Glutamatergic neuron (in vitro differentiated cells): ENCODE results near the gene TGIF1. TPM values are rescaled to one million over a fixed set of nuclear protein-coding genes. Genes with fewer than 3 reads are reported as not detected.

Experiments used
- DNase-seq: peaks from one replicate; pipeline ENCODE4 v3.0.0; 2022
- H3K27ac Mint-ChIP-seq: one replicate; pipeline ENCODE4 v1.8.0; 2020; ENCODE audit warnings: mild to moderate bottlenecking, mixed read lengths, inconsistent platforms; ENCODE audit not compliant: unreplicated experiment
- H3K27me3 Mint-ChIP-seq: one replicate; pipeline ENCODE4 v1.8.0; 2020; ENCODE audit warnings: mild to moderate bottlenecking, moderate library complexity, mixed read lengths, inconsistent platforms; ENCODE audit not compliant: unreplicated experiment
- H3K36me3 Mint-ChIP-seq: one replicate; pipeline ENCODE4 v1.8.0; 2020; ENCODE audit warnings: mild to moderate bottlenecking, mixed read lengths, inconsistent platforms; ENCODE audit not compliant: unreplicated experiment
- H3K4me1 Mint-ChIP-seq: one replicate; pipeline ENCODE4 v1.8.0; 2020; ENCODE audit warnings: mild to moderate bottlenecking, low read depth, mixed read lengths, inconsistent platforms; ENCODE audit not compliant: unreplicated experiment
- H3K4me3 Mint-ChIP-seq: one replicate; pipeline ENCODE4 v1.8.0; 2020; ENCODE audit warnings: mild to moderate bottlenecking, mixed read lengths, inconsistent platforms; ENCODE audit not compliant: unreplicated experiment
- H3K9me3 Mint-ChIP-seq: one replicate; pipeline ENCODE4 v1.8.0; 2020; ENCODE audit warnings: mild to moderate bottlenecking, moderate library complexity, mixed read lengths, inconsistent platforms; ENCODE audit not compliant: unreplicated experiment
- total RNA-seq: library from RNA; stranded (reverse); fragmentation: NEBNext Ultra II Directional; extraction: Animal tissue kit (Norgen Biotek cat#: 25700); gene quantifications from one replicate; pipeline ENCODE4 v1.2.1, GENCODE V29; 2021; ENCODE audit not compliant: unreplicated experiment
- TF ChIP-seq, protein P1 (sequence below): fragments of 200-600 bp; sonication (generic); IDR thresholded peaks from one replicate; pipeline ENCODE4 v1.5.0; 2021; ENCODE audit not compliant: partially characterized antibody, unreplicated experiment

Gene TGIF1
- total RNA-seq, 1 donor from 2014 or later, result 17.1 TPM

DNA sequence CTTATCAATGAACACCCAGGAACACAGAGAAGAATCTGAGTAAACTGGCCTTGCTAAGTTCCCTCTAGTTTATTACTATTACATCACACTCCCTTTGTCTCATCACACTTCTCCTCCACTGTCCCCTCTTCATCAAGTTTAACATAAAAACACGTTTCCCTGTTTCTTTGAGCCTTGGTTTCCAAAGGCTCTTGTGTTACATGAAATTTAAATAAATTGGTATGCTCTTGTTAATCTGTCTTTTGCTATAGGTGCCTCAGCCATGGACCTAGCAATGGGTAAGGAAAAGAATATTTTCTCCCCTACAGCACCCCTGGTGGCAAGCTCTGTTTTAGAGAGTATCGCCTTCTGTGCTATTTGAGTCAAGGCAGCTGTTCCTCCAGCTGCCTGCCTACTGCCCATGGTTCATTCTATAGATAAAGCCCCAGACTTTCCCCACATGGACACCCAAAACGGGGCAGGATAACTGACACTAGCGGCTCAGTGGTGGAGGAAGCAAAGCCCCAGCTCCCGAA lies 31.8 kb downstream of the TGIF1 start:
- H3K27ac Mint-ChIP-seq, result peak overlapping the region; percentile 74
- TF ChIP-seq, protein P1, sequence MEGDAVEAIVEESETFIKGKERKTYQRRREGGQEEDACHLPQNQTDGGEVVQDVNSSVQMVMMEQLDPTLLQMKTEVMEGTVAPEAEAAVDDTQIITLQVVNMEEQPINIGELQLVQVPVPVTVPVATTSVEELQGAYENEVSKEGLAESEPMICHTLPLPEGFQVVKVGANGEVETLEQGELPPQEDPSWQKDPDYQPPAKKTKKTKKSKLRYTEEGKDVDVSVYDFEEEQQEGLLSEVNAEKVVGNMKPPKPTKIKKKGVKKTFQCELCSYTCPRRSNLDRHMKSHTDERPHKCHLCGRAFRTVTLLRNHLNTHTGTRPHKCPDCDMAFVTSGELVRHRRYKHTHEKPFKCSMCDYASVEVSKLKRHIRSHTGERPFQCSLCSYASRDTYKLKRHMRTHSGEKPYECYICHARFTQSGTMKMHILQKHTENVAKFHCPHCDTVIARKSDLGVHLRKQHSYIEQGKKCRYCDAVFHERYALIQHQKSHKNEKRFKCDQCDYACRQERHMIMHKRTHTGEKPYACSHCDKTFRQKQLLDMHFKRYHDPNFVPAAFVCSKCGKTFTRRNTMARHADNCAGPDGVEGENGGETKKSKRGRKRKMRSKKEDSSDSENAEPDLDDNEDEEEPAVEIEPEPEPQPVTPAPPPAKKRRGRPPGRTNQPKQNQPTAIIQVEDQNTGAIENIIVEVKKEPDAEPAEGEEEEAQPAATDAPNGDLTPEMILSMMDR, result peak; percentile 50

DNA sequence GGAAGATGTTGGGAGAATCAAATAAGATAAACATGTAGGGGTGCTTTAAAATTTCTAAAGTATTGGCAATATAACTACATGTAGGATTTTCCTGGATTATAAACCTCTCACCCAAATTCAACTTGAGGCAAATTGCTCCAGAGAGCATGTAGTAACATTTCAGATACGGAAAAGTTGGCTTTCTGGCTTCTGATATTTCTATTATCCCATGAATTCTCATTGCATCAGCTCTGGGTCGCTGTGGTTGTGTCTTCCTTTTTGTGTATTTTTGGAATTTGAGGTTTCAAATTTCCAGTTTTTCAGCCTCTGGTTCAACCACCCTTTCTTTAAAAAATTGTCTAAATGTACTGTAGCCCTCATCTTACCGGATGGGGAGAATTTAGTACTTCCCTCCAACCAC lies 32.3 kb downstream of the TGIF1 start:
- Mint-ChIP-seq H3K27ac (peak overlapping the region; percentile 74), H3K9me3 (no peaks in the 10 kb centered on the region), H3K4me3 (no peak overlapping the region), H3K36me3 (no peaks in the 10 kb centered on the region), H3K27me3 (peaks cover 4% of the 10 kb centered on the region), H3K4me1 (peaks cover 4% of the 10 kb centered on the region)
- DNase-seq, result no peak
- TF ChIP-seq, protein P1, result no peak

More for the DNA sequence above, 31.8 kb downstream of the TGIF1 start:
- peak; percentile 36 for DNase-seq
- Mint-ChIP-seq H3K36me3 (no peaks in the 10 kb centered on the region), H3K4me3 (no peak overlapping the region), H3K9me3 (no peaks in the 10 kb centered on the region), H3K27me3 (peaks cover 4% of the 10 kb centered on the region), H3K4me1 (peaks cover 4% of the 10 kb centered on the region)

DNA sequence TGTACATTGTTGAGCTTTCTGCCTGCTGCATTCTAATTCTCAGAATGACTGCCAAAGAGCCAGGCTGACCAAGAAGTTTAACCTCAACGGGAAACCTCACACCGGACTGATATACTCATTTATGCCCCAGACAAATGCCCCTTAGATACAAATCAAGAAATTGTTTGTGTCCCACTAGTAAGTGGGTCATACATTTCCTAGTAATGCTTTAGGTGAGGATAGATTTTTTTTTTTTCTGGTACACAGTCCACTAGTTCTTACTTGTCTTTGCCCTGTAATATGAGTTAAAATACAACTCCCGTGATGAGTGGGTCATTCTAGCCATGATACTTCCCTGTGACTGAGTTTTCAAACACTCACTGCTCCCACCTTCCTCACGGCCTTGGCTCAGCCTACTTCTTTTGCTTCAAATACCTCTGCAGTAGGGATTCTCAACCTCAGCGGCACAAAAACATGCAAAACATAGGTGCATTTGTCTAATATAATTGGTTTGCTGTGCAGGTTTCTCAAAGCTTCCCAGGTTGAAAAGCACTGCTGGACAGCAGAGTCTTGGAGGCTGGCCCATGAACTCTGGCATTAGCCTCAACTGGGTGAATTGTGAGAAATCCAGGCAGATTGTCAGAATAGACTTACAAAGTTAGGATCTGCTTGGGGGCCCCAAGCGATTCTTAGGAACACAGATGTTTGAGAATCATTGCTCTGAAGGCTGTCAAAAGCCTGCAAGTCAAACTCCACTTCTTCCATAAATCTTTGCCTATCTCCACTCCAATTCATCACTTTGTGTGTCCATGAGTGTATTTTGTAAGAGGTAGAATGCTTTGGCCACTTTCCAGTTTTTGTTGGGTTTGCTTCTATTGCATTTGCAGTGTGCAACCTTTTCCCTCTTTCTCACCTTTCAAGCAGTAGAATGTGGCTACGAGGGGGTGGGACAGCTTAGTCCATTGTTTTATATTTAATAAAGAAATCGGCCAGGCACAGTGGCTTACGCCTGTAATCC lies 35.5 kb downstream of the TGIF1 start:
- H3K27me3 Mint-ChIP-seq, result peaks cover 4% of the 10 kb centered on the region
- no peaks in the 10 kb centered on the region for H3K36me3 Mint-ChIP-seq
- TF ChIP-seq, protein P1, result no peak
- peaks cover 4% of the 10 kb centered on the region for H3K4me1 Mint-ChIP-seq
- no peak overlapping the region for H3K4me3 Mint-ChIP-seq
- H3K27ac Mint-ChIP-seq, result no peak overlapping the region
- H3K9me3 Mint-ChIP-seq, result peaks cover 1% of the 10 kb centered on the region
- no peak for DNase-seq

DNA sequence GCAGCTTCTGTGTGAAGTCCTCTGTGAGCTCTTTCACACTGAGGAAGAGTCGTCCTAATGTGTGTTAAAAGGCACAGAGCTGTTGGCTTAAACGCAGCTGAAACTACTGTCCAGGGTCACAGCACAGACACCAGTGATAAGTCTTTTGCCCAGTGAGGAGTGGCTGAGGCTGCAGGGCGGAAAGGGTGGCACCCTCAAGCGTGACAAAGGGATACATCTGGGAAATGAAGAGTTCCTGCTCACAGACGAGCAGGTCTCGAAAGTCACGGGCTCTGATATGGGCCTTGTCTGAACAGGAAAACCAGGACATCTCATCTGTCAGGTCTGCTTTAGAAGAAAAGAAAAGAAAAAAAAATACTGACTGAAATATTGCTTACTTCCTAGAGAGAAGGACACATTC lies 36.5 kb downstream of the TGIF1 start:
- H3K4me1 Mint-ChIP-seq, result peaks cover 4% of the 10 kb centered on the region
- TF ChIP-seq, protein P1, result no peak
- no peaks in the 10 kb centered on the region for H3K36me3 Mint-ChIP-seq
- peaks cover 1% of the 10 kb centered on the region for H3K9me3 Mint-ChIP-seq
- no peak overlapping the region for H3K4me3 Mint-ChIP-seq
- no peak for DNase-seq
- H3K27ac Mint-ChIP-seq, result no peak overlapping the region
- peaks cover 4% of the 10 kb centered on the region for H3K27me3 Mint-ChIP-seq

DNA sequence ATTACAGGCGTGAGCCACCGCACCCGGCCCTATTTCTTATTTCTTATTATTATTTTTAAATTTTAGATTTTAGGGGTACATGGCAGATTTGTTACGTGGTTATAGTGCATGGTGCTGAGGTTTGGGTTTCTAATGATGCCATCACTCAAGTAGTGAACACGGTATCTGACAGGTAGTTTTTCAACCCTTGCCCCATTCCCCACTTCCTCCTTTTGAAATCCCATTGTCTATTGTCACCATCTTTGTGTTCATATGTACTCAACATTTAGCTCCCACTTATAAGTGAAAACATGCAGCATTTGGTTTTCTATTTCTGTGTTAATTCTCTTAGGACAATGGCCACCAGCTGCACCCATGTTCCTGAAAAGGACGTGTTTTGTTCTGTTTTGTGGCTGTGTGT lies 39.5 kb downstream of the TGIF1 start:
- Mint-ChIP-seq H3K27me3 (peaks cover 3% of the 10 kb centered on the region), H3K4me1 (no peaks in the 10 kb centered on the region), H3K27ac (no peak overlapping the region), H3K9me3 (peaks cover 1% of the 10 kb centered on the region), H3K36me3 (no peaks in the 10 kb centered on the region), H3K4me3 (no peak overlapping the region)
- DNase-seq, result no peak
- TF ChIP-seq, protein P1, result no peak
